Spleen (tissue), 7 donors: Measurements from ENCODE around the gene RAD23A.

ENCODE experiments used
- POLR2AphosphoS5 ChIP-seq, 3 donors: sonication (generic); formaldehyde crosslinking; IDR thresholded peaks; one replicate each; pipeline ENCODE4 v1.5.1; 2017; ENCODE audit warnings: antibody characterized with exemption in 3 of 3
- TF ChIP-seq, protein P1 (sequence below), 11 experiments: fragments of 200-600 bp in 7 of 11; fragments of 450-650 bp in 4 of 11; sonication (generic) in 4 of 11; IDR thresholded peaks in 8 of 11; conservative IDR thresholded peaks in 3 of 11; 1 replicate in 7 of 11; 2 replicates in 4 of 11; pipeline versions ENCODE4 v1.4.0 to v1.8.0; 2016 to 2021; ENCODE audit warnings: antibody characterized with exemption in 11 of 11, inconsistent platforms in 4 of 11, mild to moderate bottlenecking in 1 of 11
- donor health status: DM: no; HTN: no; CAD: no; lungs with moderate emphysema.
- donor health status: DM: no; HTN: no; CAD: no.
- donor health status: DM: no; HTN: no; CAD: no.

GRCh38 chr19:12975221-12975741 is 29.6 kb downstream of the RAD23A start:
- TF ChIP-seq, protein P1, sequence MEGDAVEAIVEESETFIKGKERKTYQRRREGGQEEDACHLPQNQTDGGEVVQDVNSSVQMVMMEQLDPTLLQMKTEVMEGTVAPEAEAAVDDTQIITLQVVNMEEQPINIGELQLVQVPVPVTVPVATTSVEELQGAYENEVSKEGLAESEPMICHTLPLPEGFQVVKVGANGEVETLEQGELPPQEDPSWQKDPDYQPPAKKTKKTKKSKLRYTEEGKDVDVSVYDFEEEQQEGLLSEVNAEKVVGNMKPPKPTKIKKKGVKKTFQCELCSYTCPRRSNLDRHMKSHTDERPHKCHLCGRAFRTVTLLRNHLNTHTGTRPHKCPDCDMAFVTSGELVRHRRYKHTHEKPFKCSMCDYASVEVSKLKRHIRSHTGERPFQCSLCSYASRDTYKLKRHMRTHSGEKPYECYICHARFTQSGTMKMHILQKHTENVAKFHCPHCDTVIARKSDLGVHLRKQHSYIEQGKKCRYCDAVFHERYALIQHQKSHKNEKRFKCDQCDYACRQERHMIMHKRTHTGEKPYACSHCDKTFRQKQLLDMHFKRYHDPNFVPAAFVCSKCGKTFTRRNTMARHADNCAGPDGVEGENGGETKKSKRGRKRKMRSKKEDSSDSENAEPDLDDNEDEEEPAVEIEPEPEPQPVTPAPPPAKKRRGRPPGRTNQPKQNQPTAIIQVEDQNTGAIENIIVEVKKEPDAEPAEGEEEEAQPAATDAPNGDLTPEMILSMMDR (IDR thresholded peaks at IDR 0.05 in 8 of 11, conservative IDR thresholded peaks at IDR 0.05 in 3 of 11), result no peak
- TF ChIP-seq POLR2AphosphoS5 (IDR thresholded peaks at IDR 0.05), result no peak
